A549 treated with CpdA at 1 μM for 4 hours (cell line): ENCODE measurements around the gene HEPH. TPM values are rescaled to one million over a fixed set of nuclear protein-coding genes. Genes with fewer than 3 reads are reported as not detected.

Experiments used
- total RNA-seq: library from RNA; stranded (reverse); fragments of 200-300 nt; extraction: Qiagen RNA extraction; gene quantifications from 5 replicates; pipeline ENCODE4 v1.2.3, GENCODE V29; 2022; ENCODE audit warnings: low read depth

HEPH gene
- total RNA-seq: not detected in 5 replicates

GRCh38 chrX:66163849-66164411, at the start of gene HEPH:
Gene HEPH (plus strand): TSS chrX:66164247. CDS start chrX:66170571, 6,324 bp downstream.

Other genes starting within 250 kb of the HEPH start
- not detected in 5 replicates for gene VSIG4, start 124.2 kb upstream of the HEPH start, total RNA-seq